Suppressor macrophage treated with lipopolysaccharide for 1 hour (primary cell): ENCODE measurements around the gene PEX19.

ENCODE experiments used
- DNase-seq, 3 donors: peaks; one replicate each; pipeline ENCODE4 v3.0.0-alpha.2; 2020 to 2022

Gene PEX19

DNA sequence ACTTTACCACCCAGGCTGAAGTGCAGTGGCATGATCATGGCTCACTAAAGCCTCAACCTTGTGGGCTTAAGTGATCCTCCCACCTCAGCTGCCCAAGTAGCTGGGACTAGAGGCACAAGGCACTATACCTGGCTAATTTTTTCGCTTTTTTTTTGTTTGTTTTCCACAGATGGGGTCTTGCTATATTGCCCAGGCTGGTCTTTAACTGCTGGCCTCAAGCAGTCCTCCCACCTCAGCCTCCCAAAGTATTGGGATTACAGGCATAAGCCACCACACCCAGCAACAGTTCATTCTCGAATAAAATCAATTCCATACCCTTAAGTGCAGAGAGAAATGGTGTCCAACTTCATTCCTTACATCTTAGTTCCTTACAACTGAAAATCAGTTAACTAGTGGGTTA, 47.4 kb downstream of the PEX19 start:
- DNase-seq: no peak

DNA sequence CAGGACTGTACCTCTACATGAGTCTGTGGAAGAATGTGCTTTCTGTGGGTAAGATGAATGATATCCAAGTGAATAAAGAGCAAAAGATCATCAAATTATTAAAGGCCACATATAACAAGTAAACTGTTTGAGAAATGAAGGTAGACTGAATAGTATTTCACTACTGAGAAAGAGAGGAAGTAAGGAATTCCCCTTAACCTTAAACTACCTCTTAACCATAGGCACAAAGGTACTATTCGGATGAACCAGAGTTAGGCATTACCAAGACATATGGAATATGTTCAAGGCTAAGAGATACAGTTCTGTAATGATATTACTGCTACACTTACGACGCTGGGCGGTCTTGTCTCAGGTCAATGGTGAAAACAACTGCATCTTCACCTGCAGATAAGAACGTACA, 48.1 kb downstream of the PEX19 start:
- DNase-seq: no peak

DNA sequence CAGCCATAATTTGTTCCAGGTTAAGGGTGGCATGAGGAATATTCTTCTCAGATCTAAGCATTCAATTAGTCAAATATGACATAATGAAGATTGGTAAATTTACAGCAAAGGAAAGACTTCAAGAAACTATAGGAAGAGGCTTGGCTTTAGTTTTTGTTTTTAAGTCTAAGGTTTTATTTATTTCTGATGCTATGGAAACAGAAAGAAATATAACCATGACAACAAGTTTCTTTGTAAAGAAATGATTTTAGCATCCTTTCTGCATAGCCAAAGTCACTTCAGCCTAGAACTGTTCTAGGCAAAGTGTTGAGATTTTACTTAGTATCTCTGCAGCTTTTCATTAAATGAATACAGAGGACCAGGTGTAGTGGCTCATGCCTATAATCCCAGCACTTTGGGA, 52.0 kb downstream of the PEX19 start:
- no peak for DNase-seq

DNA sequence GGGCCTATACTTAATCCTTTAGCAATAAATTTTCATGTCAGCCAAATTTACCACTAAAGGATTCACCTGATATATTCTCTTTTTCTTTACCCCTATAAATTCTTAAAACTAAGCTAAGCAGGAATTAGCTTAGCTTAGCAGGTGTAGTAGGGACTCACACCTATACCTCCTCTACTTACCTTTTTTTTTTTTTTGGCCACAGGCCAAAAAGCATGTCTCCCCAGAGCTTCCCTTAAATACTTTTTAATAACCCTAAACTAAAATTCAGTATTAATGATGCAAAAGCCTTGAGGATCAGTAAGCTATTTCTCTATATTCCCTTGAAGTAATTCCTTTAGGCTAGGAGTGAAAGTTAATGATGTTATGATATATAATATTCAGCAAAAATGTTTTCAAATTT, 56.5 kb downstream of the PEX19 start:
- DNase-seq: no peak

DNA sequence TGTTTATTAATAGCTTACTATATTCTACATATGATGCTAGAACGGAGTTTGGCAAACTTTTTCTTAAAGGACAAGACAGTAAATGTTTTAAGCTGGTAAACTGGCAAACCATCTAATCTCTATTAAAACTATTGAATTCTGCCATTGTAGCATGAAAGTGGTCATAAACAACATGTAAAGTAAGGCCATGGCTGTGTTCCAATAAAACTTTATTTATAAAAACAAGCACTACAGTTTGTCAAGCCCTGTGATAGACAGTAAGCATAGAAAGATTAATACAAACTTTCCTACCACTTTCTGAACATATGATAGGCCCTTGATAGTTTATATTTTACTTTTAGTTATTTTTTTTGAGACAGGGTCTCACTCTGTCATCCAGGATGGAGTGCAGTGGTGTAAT, 57.4 kb downstream of the PEX19 start:
- no peak for DNase-seq

DNA sequence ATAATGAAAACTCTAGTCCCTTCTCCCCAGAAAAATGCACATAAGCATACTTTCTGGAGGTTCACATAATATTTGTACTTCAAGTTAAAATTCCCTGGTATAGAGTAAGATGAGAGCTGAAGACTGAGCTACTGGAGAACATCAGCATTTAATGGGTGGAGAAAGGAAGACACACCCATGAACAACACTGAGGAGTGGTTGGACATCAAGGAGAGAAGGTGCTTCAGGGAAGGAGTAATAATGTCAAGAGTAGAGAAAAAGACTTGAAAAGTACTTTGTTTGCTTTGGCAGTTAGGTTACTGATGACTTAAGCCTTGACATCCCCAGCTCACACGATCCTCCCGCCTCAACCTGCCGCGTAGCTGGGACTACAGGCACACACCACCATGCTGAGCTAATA, 57.9 kb downstream of the PEX19 start:
- no peak for DNase-seq
